ENCODE measurements around the gene ASB1. TPM values are rescaled to one million over a fixed set of nuclear protein-coding genes. Genes with fewer than 3 reads are reported as not detected.

Gene ASB1
- polyA plus RNA-seq, 1 experiment, result 29.8 TPM

DNA sequence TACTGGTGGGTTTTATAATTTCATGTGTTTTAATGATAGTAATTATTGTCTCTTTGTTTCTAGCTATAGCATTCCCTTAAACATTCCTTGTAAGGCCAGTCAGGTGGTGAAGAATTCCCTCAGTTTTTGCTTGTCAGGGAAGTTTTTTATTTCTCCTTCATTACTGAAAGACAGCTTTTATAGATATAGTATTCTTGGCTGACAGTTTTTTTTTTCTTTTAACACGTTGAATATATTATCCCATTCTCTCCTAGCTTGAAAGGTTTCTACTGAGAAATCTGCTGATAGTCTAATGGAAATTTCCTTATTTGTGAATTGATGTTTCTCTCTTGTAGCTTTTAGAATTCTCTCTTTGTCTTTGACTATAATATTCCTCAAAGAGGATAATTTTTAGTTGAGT lies 46.8 kb downstream of the ASB1 start:
- Histone ChIP-seq H3K27me3 (ENCODE audit: control insufficient read depth, insufficient read depth, low read length) (no peaks in the 10 kb centered on the region), H3K9me3 (ENCODE audit: control insufficient read depth, insufficient read depth, low read length) (peaks cover 3% of the 10 kb centered on the region), H3K27ac (ENCODE audit: low read depth, low read length) (no peak overlapping the region), H3K4me3 (ENCODE audit: low read depth, low read length) (no peak overlapping the region)
- TF ChIP-seq, protein P1, sequence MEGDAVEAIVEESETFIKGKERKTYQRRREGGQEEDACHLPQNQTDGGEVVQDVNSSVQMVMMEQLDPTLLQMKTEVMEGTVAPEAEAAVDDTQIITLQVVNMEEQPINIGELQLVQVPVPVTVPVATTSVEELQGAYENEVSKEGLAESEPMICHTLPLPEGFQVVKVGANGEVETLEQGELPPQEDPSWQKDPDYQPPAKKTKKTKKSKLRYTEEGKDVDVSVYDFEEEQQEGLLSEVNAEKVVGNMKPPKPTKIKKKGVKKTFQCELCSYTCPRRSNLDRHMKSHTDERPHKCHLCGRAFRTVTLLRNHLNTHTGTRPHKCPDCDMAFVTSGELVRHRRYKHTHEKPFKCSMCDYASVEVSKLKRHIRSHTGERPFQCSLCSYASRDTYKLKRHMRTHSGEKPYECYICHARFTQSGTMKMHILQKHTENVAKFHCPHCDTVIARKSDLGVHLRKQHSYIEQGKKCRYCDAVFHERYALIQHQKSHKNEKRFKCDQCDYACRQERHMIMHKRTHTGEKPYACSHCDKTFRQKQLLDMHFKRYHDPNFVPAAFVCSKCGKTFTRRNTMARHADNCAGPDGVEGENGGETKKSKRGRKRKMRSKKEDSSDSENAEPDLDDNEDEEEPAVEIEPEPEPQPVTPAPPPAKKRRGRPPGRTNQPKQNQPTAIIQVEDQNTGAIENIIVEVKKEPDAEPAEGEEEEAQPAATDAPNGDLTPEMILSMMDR (IDR thresholded peaks at IDR 0.05; ENCODE audit: low read depth, low read length), result no peak
- CTCF ChIA-PET, result interaction anchor here (0.7 to 1.2 kb wide), 3 partner anchors 9 to 105 kb away, joined by 3 to 4 read pairs (median 3); no protein-coding TSS in a partner anchor
- POLR2A ChIA-PET, result no interaction called here
- no peak for DNase-seq (ENCODE audit: low read depth, low spot score)

DNA sequence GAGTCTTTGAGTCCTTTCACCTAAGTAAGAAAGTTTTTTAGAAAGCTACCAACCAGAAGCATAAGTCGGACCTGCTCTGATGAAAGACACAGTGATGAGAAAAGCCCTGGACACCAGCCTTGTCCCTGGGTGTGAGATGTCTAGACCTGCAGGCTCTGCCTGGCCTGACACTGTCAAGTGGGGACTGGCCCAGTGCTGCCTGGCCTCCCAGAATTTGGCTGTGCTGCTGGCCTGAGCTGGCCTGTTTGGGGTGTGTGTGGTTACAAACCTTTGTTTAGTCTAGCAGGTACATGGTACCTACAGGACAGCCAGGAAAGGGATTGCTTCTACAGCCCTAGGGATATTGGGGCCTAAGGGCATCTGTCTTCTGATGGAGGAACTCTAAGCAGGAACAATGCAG lies 48.3 kb downstream of the ASB1 start:
- Histone ChIP-seq H3K27me3 (ENCODE audit: control insufficient read depth, insufficient read depth, low read length) (no peaks in the 10 kb centered on the region), H3K9me3 (ENCODE audit: control insufficient read depth, insufficient read depth, low read length) (peaks cover 3% of the 10 kb centered on the region), H3K4me3 (ENCODE audit: low read depth, low read length) (no peak overlapping the region), H3K27ac (ENCODE audit: low read depth, low read length) (no peak overlapping the region)
- ChIA-PET CTCF (no interaction called here), POLR2A (no interaction called here)
- DNase-seq (ENCODE audit: low read depth, low spot score), result no peak
- TF ChIP-seq, protein P1 (IDR thresholded peaks at IDR 0.05; ENCODE audit: low read depth, low read length), result no peak

DNA sequence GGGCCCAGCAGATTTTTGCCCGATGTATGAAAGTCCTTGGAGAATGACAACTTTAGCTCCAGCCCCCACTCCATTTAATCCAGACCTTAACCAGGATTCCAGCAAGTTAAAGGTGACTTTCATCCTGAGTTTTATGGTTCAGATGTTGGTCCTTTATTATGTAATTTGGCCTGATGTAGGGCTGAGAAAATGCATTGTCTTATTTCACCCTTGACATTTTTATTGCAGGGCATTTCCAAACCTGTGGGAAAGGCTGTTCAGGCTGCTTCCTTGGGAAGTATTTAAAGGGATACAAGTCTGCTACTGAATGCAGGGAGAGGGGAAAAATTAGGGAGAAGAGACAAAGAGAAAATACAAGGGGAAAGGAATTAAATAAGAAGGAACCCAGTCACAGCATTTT lies 48.8 kb downstream of the ASB1 start:
- CTCF ChIA-PET, result no interaction called here
- no peak overlapping the region for H3K4me3 ChIP-seq (ENCODE audit: low read depth, low read length)
- TF ChIP-seq, protein P1 (IDR thresholded peaks at IDR 0.05; ENCODE audit: low read depth, low read length), result no peak
- H3K27ac ChIP-seq (ENCODE audit: low read depth, low read length), result no peak overlapping the region
- H3K27me3 ChIP-seq (ENCODE audit: control insufficient read depth, insufficient read depth, low read length), result no peaks in the 10 kb centered on the region
- H3K9me3 ChIP-seq (ENCODE audit: control insufficient read depth, insufficient read depth, low read length), result peaks cover 3% of the 10 kb centered on the region
- DNase-seq (ENCODE audit: low read depth, low spot score), result no peak
- POLR2A ChIA-PET, result no interaction called here

DNA sequence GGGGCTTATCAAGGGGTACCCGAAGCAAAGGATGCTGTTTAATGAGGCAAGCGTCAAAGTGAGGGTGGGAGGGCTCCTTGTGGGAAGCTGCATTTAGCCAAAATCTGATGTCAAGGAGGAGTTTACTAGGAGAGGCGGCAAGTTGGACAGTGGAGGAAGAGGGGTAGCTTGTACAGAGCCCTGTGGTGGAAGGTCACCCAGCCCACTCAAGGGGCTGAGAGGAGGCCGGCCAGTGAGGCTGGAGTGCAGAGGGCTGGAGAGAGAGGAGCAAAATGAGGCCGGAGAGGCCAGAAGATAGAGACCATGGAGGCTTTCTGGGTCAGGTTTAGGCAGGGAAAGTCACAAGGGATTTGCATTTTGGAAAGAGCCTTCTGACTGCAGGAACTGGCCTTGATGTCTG lies 49.5 kb downstream of the ASB1 start:
- POLR2A ChIA-PET, result no interaction called here
- DNase-seq (ENCODE audit: low read depth, low spot score), result no peak
- Histone ChIP-seq H3K4me3 (ENCODE audit: low read depth, low read length) (no peak overlapping the region), H3K27me3 (ENCODE audit: control insufficient read depth, insufficient read depth, low read length) (no peaks in the 10 kb centered on the region), H3K27ac (ENCODE audit: low read depth, low read length) (no peak overlapping the region), H3K9me3 (ENCODE audit: control insufficient read depth, insufficient read depth, low read length) (peaks cover 6% of the 10 kb centered on the region)
- CTCF ChIA-PET, result no interaction called here
- TF ChIP-seq, protein P1 (IDR thresholded peaks at IDR 0.05; ENCODE audit: low read depth, low read length), result no peak

DNA sequence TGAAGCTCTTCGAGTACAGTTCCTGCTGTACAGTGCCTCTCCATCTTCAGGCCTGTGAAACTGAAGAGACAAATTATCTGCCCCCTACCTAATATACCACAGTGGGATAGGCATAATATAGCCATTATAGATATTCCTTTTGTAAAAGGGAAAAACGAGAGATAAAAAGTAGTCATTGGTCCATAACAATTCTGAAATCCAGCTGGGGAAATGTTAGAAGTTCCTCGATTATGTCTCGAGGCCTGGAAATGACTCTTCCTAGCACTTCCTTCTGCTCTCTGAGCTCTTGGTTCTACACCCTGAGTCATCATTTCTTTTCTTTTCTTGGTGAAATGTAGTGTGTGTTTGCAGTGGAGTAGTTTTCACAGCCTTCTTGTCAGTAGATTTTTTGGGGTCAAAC lies 51.5 kb downstream of the ASB1 start:
- no peak for DNase-seq (ENCODE audit: low read depth, low spot score)

More for the DNA sequence above, 51.5 kb downstream of the ASB1 start:
- TF ChIP-seq, protein P1 (IDR thresholded peaks at IDR 0.05; ENCODE audit: low read depth, low read length), result no peak
- ChIA-PET POLR2A (no interaction called here), CTCF (interaction anchor here (0.8 to 1.2 kb wide), 3 partner anchors 10 to 121 kb away, joined by 3 to 5 read pairs (median 4); no protein-coding TSS in a partner anchor)
- H3K27ac ChIP-seq (ENCODE audit: low read depth, low read length), result no peak overlapping the region
- H3K4me3 ChIP-seq (ENCODE audit: low read depth, low read length), result no peak overlapping the region
- no peaks in the 10 kb centered on the region for H3K27me3 ChIP-seq (ENCODE audit: control insufficient read depth, insufficient read depth, low read length)
- peaks cover 3% of the 10 kb centered on the region for H3K9me3 ChIP-seq (ENCODE audit: control insufficient read depth, insufficient read depth, low read length)

Measured in AG04450 (cell line).